Measurements from ENCODE around the gene RIPOR3. TPM values are rescaled to one million over a fixed set of nuclear protein-coding genes. Genes with fewer than 3 reads are reported as not detected.

Gene RIPOR3
- total and polyA plus RNA-seq, 2 experiments from 2014 or later: 5.6 to 5.7 TPM

DNA sequence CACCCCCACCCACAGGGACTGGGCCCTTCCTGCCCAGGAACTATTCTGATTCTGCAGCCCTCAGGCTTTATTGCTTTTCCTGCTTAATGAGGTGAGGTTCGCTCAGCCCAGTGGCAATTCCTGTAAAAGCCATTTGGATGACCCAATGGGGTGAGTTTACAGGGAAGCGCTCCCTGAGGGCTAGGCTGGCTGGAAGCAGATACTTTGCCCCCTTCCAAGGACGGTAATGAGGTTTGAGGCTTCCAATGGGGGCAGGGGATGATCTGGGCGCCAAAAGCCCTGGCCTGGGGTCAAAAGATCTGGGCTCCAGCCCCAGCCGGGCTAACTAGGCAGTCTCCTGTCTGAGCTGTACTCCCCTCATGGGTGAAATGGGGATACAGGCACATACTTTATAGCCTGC, 41.8 kb downstream of the RIPOR3 start:
- H3K27ac ChIP-seq: no peak overlapping the region
- H3K4me2 ChIP-seq: no peak overlapping the region

DNA sequence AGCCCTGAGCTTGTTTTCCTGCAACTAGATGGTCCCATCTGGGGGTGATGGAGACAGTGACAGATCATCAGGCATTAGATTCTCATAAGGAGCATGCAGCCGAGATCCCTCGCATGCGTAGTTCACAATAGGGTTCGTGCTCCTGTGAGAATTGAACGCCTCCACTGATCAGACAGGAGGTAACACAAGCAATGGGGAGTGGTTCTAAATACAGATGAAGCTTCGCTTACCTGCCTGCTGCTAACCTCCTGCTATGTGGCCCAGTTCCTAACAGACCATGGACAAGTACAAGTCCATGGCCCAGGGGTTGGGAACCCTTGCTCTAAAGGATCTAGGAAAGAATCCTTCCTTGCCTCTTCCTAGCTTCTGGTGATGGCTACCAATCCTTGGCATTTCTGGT, 42.7 kb downstream of the RIPOR3 start:
- TF ChIP-seq, protein P1, sequence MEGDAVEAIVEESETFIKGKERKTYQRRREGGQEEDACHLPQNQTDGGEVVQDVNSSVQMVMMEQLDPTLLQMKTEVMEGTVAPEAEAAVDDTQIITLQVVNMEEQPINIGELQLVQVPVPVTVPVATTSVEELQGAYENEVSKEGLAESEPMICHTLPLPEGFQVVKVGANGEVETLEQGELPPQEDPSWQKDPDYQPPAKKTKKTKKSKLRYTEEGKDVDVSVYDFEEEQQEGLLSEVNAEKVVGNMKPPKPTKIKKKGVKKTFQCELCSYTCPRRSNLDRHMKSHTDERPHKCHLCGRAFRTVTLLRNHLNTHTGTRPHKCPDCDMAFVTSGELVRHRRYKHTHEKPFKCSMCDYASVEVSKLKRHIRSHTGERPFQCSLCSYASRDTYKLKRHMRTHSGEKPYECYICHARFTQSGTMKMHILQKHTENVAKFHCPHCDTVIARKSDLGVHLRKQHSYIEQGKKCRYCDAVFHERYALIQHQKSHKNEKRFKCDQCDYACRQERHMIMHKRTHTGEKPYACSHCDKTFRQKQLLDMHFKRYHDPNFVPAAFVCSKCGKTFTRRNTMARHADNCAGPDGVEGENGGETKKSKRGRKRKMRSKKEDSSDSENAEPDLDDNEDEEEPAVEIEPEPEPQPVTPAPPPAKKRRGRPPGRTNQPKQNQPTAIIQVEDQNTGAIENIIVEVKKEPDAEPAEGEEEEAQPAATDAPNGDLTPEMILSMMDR (IDR thresholded peaks at IDR 0.05; ENCODE audit: poor library complexity): no peak
- no peak for TF ChIP-seq EZH2 (IDR thresholded peaks at IDR 0.05; ENCODE audit: borderline replicate concordance)
- no peaks in the 10 kb centered on the region for H4K20me1 ChIP-seq (ENCODE audit: insufficient read depth, poor library complexity, severe bottlenecking)
- H3K79me2 ChIP-seq: no peaks in the 10 kb centered on the region
- no peak overlapping the region for H3K4me3 ChIP-seq
- DNase-seq (ENCODE audit: low spot score): no peak
- H3K9me2 ChIP-seq (replicated peaks; ENCODE audit: insufficient read depth): no peaks in the 10 kb centered on the region
- no peak overlapping the region for H3K4me2 ChIP-seq
- H3K27me3 ChIP-seq: no peaks in the 10 kb centered on the region
- H3K27ac ChIP-seq: no peak overlapping the region
- H2AFZ ChIP-seq: no peak overlapping the region
- 96% methylated on average over 6 of the region's 6 CpGs for WGBS (ENCODE audit: low lambda C conversion rate, missing lambda C conversion rate)
- peaks cover 15% of the 10 kb centered on the region for H3K4me1 ChIP-seq (ENCODE audit: insufficient read depth)
- no peaks in the 10 kb centered on the region for H3K9me3 ChIP-seq (ENCODE audit: low read depth)
- H3K36me3 ChIP-seq (replicated peaks; ENCODE audit: insufficient read depth, low read depth): no peaks in the 10 kb centered on the region

More for the DNA sequence above, 41.8 kb downstream of the RIPOR3 start:
- Histone ChIP-seq H4K20me1 (ENCODE audit: insufficient read depth, poor library complexity, severe bottlenecking) (no peaks in the 10 kb centered on the region), H3K27me3 (no peaks in the 10 kb centered on the region), H3K36me3 (replicated peaks; ENCODE audit: insufficient read depth, low read depth) (no peaks in the 10 kb centered on the region), H3K9me2 (replicated peaks; ENCODE audit: insufficient read depth) (no peaks in the 10 kb centered on the region), H3K4me1 (ENCODE audit: insufficient read depth) (peaks cover 18% of the 10 kb centered on the region), H2AFZ (no peak overlapping the region), H3K4me3 (no peak overlapping the region), H3K79me2 (no peaks in the 10 kb centered on the region), H3K9me3 (ENCODE audit: low read depth) (no peaks in the 10 kb centered on the region)
- DNase-seq (ENCODE audit: low spot score): no peak
- TF ChIP-seq EZH2phosphoT487 (IDR thresholded peaks at IDR 0.05; ENCODE audit: low read depth, severe bottlenecking, unreplicated experiment): no peak
- TF ChIP-seq, protein P1 (IDR thresholded peaks at IDR 0.05; ENCODE audit: poor library complexity): no peak
- TF ChIP-seq EZH2 (IDR thresholded peaks at IDR 0.05; ENCODE audit: borderline replicate concordance): no peak
- WGBS (ENCODE audit: low lambda C conversion rate, missing lambda C conversion rate): 65% methylated on average over 5 of the region's 5 CpGs

- no peak for DNase-seq (ENCODE audit: low spot score)
- H3K4me3 ChIP-seq: no peak overlapping the region
- no peaks in the 10 kb centered on the region for H3K9me2 ChIP-seq (replicated peaks; ENCODE audit: insufficient read depth)
- H3K4me2 ChIP-seq: no peak overlapping the region
- H3K79me2 ChIP-seq: no peaks in the 10 kb centered on the region
- no peak overlapping the region for H2AFZ ChIP-seq
- H3K27ac ChIP-seq: peak overlapping the region; percentile 87
- WGBS (ENCODE audit: low lambda C conversion rate, missing lambda C conversion rate): 86% methylated on average over 1 of the region's 1 CpG
- TF ChIP-seq, protein P1 (IDR thresholded peaks at IDR 0.05; ENCODE audit: poor library complexity): peak; percentile 21
- no peak for TF ChIP-seq EZH2phosphoT487 (IDR thresholded peaks at IDR 0.05; ENCODE audit: low read depth, severe bottlenecking, unreplicated experiment)
- no peaks in the 10 kb centered on the region for H3K36me3 ChIP-seq (replicated peaks; ENCODE audit: insufficient read depth, low read depth)
- no peaks in the 10 kb centered on the region for H4K20me1 ChIP-seq (ENCODE audit: insufficient read depth, poor library complexity, severe bottlenecking)
- H3K9me3 ChIP-seq (ENCODE audit: low read depth): no peaks in the 10 kb centered on the region
- peaks cover 28% of the 10 kb centered on the region for H3K4me1 ChIP-seq (ENCODE audit: insufficient read depth)
- H3K27me3 ChIP-seq: no peaks in the 10 kb centered on the region
Measured at GRCh38 chr20:50646483-50646996, 44.8 kb downstream of the RIPOR3 start.

Data from hepatocyte (in vitro differentiated cells).